Naive thymus-derived CD8-positive, alpha-beta T cell (primary cell): ENCODE results near the gene RELL1. TPM values are rescaled to one million over a fixed set of nuclear protein-coding genes. Genes with fewer than 3 reads are reported as not detected.

ENCODE experiments used
- ATAC-seq, 2 donors: fragments of 150-1000 bp; cut with Tn5 transposase in 1 of 2; sonication (Bioruptor Pico), chemical (Tn5 transposase) in 1 of 2; 1 replicate in 1 of 2; 2 replicates in 1 of 2; pipeline ENCODE4 v1.10.0; 2021; ENCODE audit warnings: mild to moderate bottlenecking in 2 of 2, moderate library complexity in 2 of 2
- POLR2A ChIA-PET: fragments of 350-600 bp; sonication (Branson Sonifier 250); formaldehyde crosslinking; loops from one replicate; lab custom pipeline; 2021; ENCODE audit warnings: antibody characterized with exemption; lab: Charles Lee
- DNase-seq, 10 donors: peaks; one replicate each; pipeline versions ENCODE4 v3.0.0 to v3.0.0-alpha.2; 2020 to 2022
- H3K27ac Mint-ChIP-seq, 10 donors: one replicate each; pipeline ENCODE4 v1.8.0; 2020 to 2022; ENCODE audit warnings: mild to moderate bottlenecking in 10 of 10, mixed read lengths in 10 of 10, moderate library complexity in 4 of 10, inconsistent platforms in 1 of 10
- H3K27me3 Mint-ChIP-seq, 5 donors: one replicate each; pipeline ENCODE4 v1.8.0; 2021 to 2022; ENCODE audit warnings: mixed read lengths in 5 of 5
- H3K36me3 Mint-ChIP-seq, 3 donors: one replicate each; pipeline ENCODE4 v1.8.0; 2020 to 2022; ENCODE audit warnings: mixed read lengths in 3 of 3, mild to moderate bottlenecking in 2 of 3, inconsistent platforms in 1 of 3
- H3K4me1 Mint-ChIP-seq, 4 donors: one replicate each; pipeline ENCODE4 v1.8.0; 2021 to 2022; ENCODE audit warnings: mixed read lengths in 4 of 4
- H3K4me3 Mint-ChIP-seq, 10 donors: one replicate each; pipeline ENCODE4 v1.8.0; 2020 to 2022; ENCODE audit warnings: mild to moderate bottlenecking in 10 of 10, mixed read lengths in 10 of 10, moderate library complexity in 6 of 10, inconsistent platforms in 1 of 10
- H3K9me3 Mint-ChIP-seq, 9 donors: one replicate each; pipeline ENCODE4 v1.8.0; 2020 to 2022; ENCODE audit warnings: mixed read lengths in 9 of 9, mild to moderate bottlenecking in 3 of 9, inconsistent platforms in 1 of 9, moderate library complexity in 1 of 9
- polyA plus RNA-seq, 3 donors: library from polyadenylated mRNA; unstranded; fragments of 300-500 nt; fragmentation: Illumina TruSeq; gene quantifications; one replicate each; pipeline ENCODE4 v1.2.3, GENCODE V29; 2021
- total RNA-seq, 8 experiments: library from RNA in 2 of 8; stranded (reverse) in 2 of 8; gene quantifications; one replicate each; pipeline ENCODE4 v1.2.3 and lab custom pipeline; 2021 to 2026

The RELL1 gene
- total and polyA plus RNA-seq, 5 experiments from 2014 or later, result 5.7 to 27.9 (median 6.6) TPM

DNA sequence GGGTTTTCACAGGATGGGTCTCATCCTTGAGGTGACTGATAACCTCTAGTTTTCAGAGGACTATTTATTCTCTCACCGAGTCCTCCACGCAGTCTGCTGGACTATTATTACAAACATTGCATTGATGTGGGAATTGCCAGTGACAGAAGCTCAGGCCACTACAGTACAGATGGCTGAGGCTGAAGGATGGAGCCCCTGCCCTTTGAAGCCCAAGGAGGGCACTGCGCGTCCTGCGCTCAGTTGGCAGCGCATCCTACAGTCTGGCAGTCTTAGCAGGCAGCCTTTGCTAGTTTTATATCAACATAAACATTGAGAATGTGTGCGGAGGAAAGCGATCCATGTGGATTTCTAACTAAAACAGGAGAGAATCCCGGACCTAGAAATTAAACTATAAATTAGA is 1.5 kb upstream of the RELL1 start:
- peaks cover 19 to 34% (median 30%) of the 10 kb centered on the region in 4 donors for H3K4me1 Mint-ChIP-seq
- DNase-seq (no peak), ATAC-seq (no peak)
- peak overlapping the region in 6 of 10 donors; percentile 6 to 97 (median 94) for H3K4me3 Mint-ChIP-seq
- peaks cover 0 to 10% (median 3%) of the 10 kb centered on the region in 9 donors for H3K9me3 Mint-ChIP-seq
- H3K27me3 Mint-ChIP-seq, result peaks cover 0 to 2% (median 0%) of the 10 kb centered on the region in 5 donors
- H3K27ac Mint-ChIP-seq, result peak overlapping the region in 2 of 10 donors; percentile 53 to 97
- peaks cover 3% of the 10 kb centered on the region in 3 donors for H3K36me3 Mint-ChIP-seq
- POLR2A ChIA-PET, result no interaction called here

DNA sequence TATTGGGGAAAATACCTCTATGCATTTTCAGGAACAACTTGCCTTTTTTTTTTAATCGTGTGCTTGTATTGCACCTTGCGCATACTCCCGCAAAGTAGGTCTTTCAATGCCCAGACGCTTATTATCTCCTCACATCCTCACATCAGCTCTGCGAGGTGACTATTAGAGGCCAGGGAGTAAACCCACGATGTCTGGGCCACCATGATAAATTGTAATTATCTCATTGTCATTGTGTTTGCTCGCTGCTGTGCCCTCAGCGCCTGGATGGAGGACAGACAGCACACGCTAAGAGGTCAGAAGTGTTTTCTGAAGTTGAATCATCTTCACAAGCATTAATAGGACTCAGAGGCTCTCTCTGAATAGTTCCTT is 1.0 kb upstream of the RELL1 start:
- peaks cover 0 to 4% (median 0%) of the 10 kb centered on the region in 3 donors for H3K36me3 Mint-ChIP-seq
- DNase-seq, result no peak
- ATAC-seq, result no peak
- peaks cover 0 to 5% (median 0%) of the 10 kb centered on the region in 9 donors for H3K9me3 Mint-ChIP-seq
- POLR2A ChIA-PET, result interaction anchor here (1.1 to 1.6 kb wide), 2 partner anchors 23 to 139 kb away, joined by 3 read pairs; partner anchors contain the start of gene PGM2
- peak overlapping the region in 9 of 10 donors; percentile 50 to 98 (median 95) for H3K27ac Mint-ChIP-seq
- H3K4me1 Mint-ChIP-seq, result peaks cover 20 to 39% (median 35%) of the 10 kb centered on the region in 4 donors
- H3K4me3 Mint-ChIP-seq, result peak overlapping the region; percentile 88 to 97 (median 94)
- no peaks in the 10 kb centered on the region for H3K27me3 Mint-ChIP-seq

DNA sequence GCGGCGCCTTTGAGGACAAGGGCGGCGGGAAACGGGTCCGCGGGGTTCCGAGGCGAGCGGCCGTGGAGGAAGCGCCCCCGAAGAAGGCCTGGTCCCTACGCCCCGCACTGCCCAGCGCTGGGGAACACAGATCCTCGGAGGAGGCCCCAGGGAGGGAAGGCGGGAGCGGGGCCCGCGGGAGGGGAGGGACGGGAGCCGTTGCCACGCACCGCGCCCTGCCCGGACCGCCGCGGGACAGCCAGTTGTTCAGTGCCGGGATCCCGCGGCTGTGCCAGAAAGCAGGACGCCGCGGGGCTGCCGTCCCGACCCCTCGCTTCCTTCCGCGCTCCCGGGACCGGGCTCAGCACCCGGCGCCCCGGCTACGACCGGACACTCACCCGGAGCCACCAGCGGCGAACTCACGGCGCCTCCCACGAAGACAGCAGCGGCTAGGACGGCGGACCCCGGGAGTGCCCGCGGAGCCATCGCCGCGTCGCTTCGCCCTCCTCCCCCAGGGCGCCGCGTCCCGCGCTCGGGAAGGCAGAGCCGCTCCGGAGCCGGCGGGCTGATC is 278 bp downstream of the RELL1 start:
- ATAC-seq (peak; percentile 35 to 39), DNase-seq (peak in 7 of 10 donors; percentile 26 to 76 (median 57))
- Mint-ChIP-seq H3K27ac (peak overlapping the region; percentile 87 to 100 (median 97)), H3K27me3 (no peaks in the 10 kb centered on the region), H3K4me1 (peaks cover 20 to 47% (median 40%) of the 10 kb centered on the region in 4 donors), H3K4me3 (peak overlapping the region; percentile 91 to 97 (median 94)), H3K9me3 (no peaks in the 10 kb centered on the region), H3K36me3 (peaks cover 0 to 6% (median 0%) of the 10 kb centered on the region in 3 donors)
- POLR2A ChIA-PET, result interaction anchor here (0.7 to 1.6 kb wide), 3 partner anchors 25 to 1773 kb away, joined by 3 to 4 read pairs (median 3); partner anchors contain the start of genes LIAS and RPL9

DNA sequence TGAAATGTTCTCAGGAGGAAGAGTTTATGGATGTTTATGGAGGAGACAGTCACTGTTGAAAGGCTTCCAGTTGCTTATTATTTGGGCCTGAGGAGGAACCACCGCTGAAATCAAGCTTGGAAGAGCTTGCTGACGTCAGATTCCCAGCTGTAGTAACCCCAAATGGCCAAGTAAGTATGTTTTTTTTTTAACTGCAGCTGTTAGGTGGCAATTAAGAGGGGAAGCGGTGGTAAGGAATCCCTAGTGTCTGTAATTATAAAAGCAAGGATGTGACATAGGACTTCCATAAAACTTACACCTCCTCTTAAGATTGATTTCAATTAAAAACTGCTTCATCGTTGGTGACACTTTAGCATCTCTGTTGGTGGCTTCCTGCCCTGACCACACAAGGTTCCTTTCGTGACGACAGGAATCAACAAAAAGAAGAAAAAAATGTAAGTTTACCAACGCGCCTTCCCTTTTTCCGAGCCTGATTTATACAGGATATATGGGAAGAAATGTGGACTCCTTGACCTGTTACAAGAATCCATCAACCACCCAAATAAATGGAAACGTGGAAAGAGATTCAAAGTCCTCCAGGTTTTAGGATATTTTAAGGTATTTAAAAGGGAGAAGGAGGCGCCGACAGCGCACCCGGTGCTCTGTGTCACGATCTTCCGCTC is 884 bp downstream of the RELL1 start:
- peak overlapping the region; percentile 89 to 97 (median 94) for H3K4me3 Mint-ChIP-seq
- POLR2A ChIA-PET, result interaction anchor here (1.2 to 1.3 kb wide), 2 partner anchors 9 to 94 kb away, joined by 3 to 4 read pairs; no protein-coding TSS in a partner anchor
- peak overlapping the region; percentile 87 to 100 (median 97) for H3K27ac Mint-ChIP-seq
- H3K4me1 Mint-ChIP-seq, result peaks cover 20 to 50% (median 41%) of the 10 kb centered on the region in 4 donors
- H3K36me3 Mint-ChIP-seq, result peaks cover 0 to 6% (median 0%) of the 10 kb centered on the region in 3 donors
- H3K9me3 Mint-ChIP-seq, result no peaks in the 10 kb centered on the region
- peak; percentile 25 to 88 (median 64) for DNase-seq
- ATAC-seq, result peak; percentile 14 to 39
- H3K27me3 Mint-ChIP-seq, result no peaks in the 10 kb centered on the region

- ATAC-seq (no peak), DNase-seq (no peak)
- POLR2A ChIA-PET, result interaction anchor here (1.2 to 1.3 kb wide), 2 partner anchors 8 to 95 kb away, joined by 3 to 4 read pairs; no protein-coding TSS in a partner anchor
- H3K36me3 Mint-ChIP-seq, result peaks cover 0 to 6% (median 0%) of the 10 kb centered on the region in 3 donors
- H3K4me1 Mint-ChIP-seq, result peaks cover 20 to 52% (median 41%) of the 10 kb centered on the region in 4 donors
- H3K27ac Mint-ChIP-seq, result peak overlapping the region; percentile 87 to 100 (median 97)
- peak overlapping the region in 9 of 10 donors; percentile 48 to 97 (median 94) for H3K4me3 Mint-ChIP-seq
- no peaks in the 10 kb centered on the region for H3K27me3 Mint-ChIP-seq
- H3K9me3 Mint-ChIP-seq, result no peaks in the 10 kb centered on the region
Measured at GRCh38 chr4:37684154-37684553, 2.0 kb downstream of the RELL1 start.

- no peak for ATAC-seq
- peak overlapping the region; percentile 12 to 94 (median 80) for H3K27ac Mint-ChIP-seq
Measured at GRCh38 chr4:37682701-37683401, 3.3 kb downstream of the RELL1 start.

DNA sequence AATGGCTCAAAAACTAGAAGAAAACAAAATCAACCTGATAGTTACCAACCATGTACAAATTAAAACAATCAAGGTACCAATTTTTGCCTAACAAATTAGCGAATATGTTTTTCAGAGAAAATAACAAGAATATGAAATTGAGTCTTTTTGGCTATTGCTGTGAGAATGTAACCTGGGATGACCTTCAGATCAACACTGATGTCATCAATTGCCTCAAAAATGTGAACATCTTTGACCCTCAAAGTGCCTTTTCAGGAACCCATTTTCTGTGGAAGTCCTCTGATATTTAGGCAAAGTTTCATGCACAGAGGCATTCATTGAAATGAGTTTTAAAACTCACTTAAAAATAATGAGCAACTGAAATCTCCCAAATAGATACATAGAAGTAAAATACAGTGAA is 6.1 kb downstream of the RELL1 start:
- POLR2A ChIA-PET, result no interaction called here
- ATAC-seq, result no peak
- no peaks in the 10 kb centered on the region for H3K9me3 Mint-ChIP-seq
- peak overlapping the region in 1 of 10 donors; percentile 27 for H3K27ac Mint-ChIP-seq
- DNase-seq, result no peak
- H3K27me3 Mint-ChIP-seq, result no peaks in the 10 kb centered on the region
- H3K4me3 Mint-ChIP-seq, result no peak overlapping the region
- H3K36me3 Mint-ChIP-seq, result peaks cover 0 to 9% (median 4%) of the 10 kb centered on the region in 3 donors
- H3K4me1 Mint-ChIP-seq, result peaks cover 39 to 70% (median 67%) of the 10 kb centered on the region in 4 donors

More at GRCh38 chr4:37682701-37683401, 3.3 kb downstream of the RELL1 start:
- H3K36me3 Mint-ChIP-seq, result peaks cover 0 to 6% (median 2%) of the 10 kb centered on the region in 3 donors
- peak in 3 of 10 donors; percentile 19 to 35 (median 34) for DNase-seq
- H3K27me3 Mint-ChIP-seq, result no peaks in the 10 kb centered on the region
- no peaks in the 10 kb centered on the region for H3K9me3 Mint-ChIP-seq
- POLR2A ChIA-PET, result no interaction called here
- peak overlapping the region; percentile 33 to 75 (median 68) for H3K4me3 Mint-ChIP-seq
- H3K4me1 Mint-ChIP-seq, result peaks cover 27 to 60% (median 52%) of the 10 kb centered on the region in 4 donors

- Mint-ChIP-seq H3K36me3 (peaks cover 0 to 13% (median 4%) of the 10 kb centered on the region in 3 donors), H3K27me3 (no peaks in the 10 kb centered on the region), H3K4me1 (peaks cover 33 to 70% (median 66%) of the 10 kb centered on the region in 4 donors), H3K27ac (no peak overlapping the region), H3K4me3 (no peak overlapping the region), H3K9me3 (no peaks in the 10 kb centered on the region)
- DNase-seq (no peak), ATAC-seq (no peak)
- POLR2A ChIA-PET, result no interaction called here
Measured at GRCh38 chr4:37679301-37679700, 6.9 kb downstream of the RELL1 start.

GRCh38 chr4:37678624-37679023 is 7.6 kb downstream of the RELL1 start:
- Mint-ChIP-seq H3K27me3 (no peaks in the 10 kb centered on the region), H3K4me3 (peak overlapping the region in 3 of 10 donors; percentile 13 to 30 (median 20)), H3K27ac (peak overlapping the region in 3 of 10 donors; percentile 33 to 86 (median 39)), H3K9me3 (peaks cover 0 to 1% (median 0%) of the 10 kb centered on the region in 9 donors), H3K36me3 (peaks cover 0 to 13% (median 4%) of the 10 kb centered on the region in 3 donors), H3K4me1 (peaks cover 35 to 73% (median 70%) of the 10 kb centered on the region in 4 donors)
- DNase-seq, result no peak
- ATAC-seq, result no peak
- POLR2A ChIA-PET, result no interaction called here

GRCh38 chr4:37675587-37676290 is 10.4 kb downstream of the RELL1 start:
- peak overlapping the region; percentile 53 to 83 (median 76) for H3K4me3 Mint-ChIP-seq
- H3K27me3 Mint-ChIP-seq, result no peaks in the 10 kb centered on the region
- DNase-seq (peak in 3 of 10 donors; percentile 7 to 23 (median 21)), ATAC-seq (peak; percentile 53 to 55)
- peak overlapping the region in 9 of 10 donors; percentile 32 to 84 (median 52) for H3K27ac Mint-ChIP-seq
- POLR2A ChIA-PET, result interaction anchor here (1.2 kb wide), 1 partner anchor 9 kb away, joined by 4 read pairs; no protein-coding TSS in a partner anchor
- H3K9me3 Mint-ChIP-seq, result peaks cover 0 to 1% (median 0%) of the 10 kb centered on the region in 9 donors
- peaks cover 0 to 7% (median 6%) of the 10 kb centered on the region in 3 donors for H3K36me3 Mint-ChIP-seq
- H3K4me1 Mint-ChIP-seq, result peaks cover 37 to 78% (median 73%) of the 10 kb centered on the region in 4 donors

GRCh38 chr4:37674439-37674838 is 11.7 kb downstream of the RELL1 start:
- H3K36me3 Mint-ChIP-seq, result peaks cover 0 to 7% (median 6%) of the 10 kb centered on the region in 3 donors
- ATAC-seq (no peak), DNase-seq (no peak)
- no peak overlapping the region for H3K27ac Mint-ChIP-seq
- peaks cover 0 to 1% (median 0%) of the 10 kb centered on the region in 9 donors for H3K9me3 Mint-ChIP-seq
- H3K4me3 Mint-ChIP-seq, result peak overlapping the region in 1 of 10 donors; percentile 2
- POLR2A ChIA-PET, result no interaction called here
- H3K27me3 Mint-ChIP-seq, result no peaks in the 10 kb centered on the region
- H3K4me1 Mint-ChIP-seq, result peaks cover 37 to 82% (median 75%) of the 10 kb centered on the region in 4 donors
